GM12865 (cell line): ENCODE measurements around the gene ELFN2.

Experiments used
- DNase-seq: peaks from one replicate; pipeline ENCODE4 v3.0.0; 2010; ENCODE audit warnings: low read depth
- H3K4me3 ChIP-seq: 2 replicates; pipeline ENCODE4 v1.5.1; 2011; ENCODE audit warnings: mild to moderate bottlenecking, low read depth, low read length, control low read depth
- TF ChIP-seq, protein P1 (sequence below): IDR thresholded peaks from 2 replicates; pipeline ENCODE4 v1.5.1; 2011; ENCODE audit warnings: low read length, control low read depth, low read depth, inconsistent platforms; ENCODE audit not compliant: insufficient read depth; ENCODE audit errors: missing control alignments

Gene ELFN2

DNA sequence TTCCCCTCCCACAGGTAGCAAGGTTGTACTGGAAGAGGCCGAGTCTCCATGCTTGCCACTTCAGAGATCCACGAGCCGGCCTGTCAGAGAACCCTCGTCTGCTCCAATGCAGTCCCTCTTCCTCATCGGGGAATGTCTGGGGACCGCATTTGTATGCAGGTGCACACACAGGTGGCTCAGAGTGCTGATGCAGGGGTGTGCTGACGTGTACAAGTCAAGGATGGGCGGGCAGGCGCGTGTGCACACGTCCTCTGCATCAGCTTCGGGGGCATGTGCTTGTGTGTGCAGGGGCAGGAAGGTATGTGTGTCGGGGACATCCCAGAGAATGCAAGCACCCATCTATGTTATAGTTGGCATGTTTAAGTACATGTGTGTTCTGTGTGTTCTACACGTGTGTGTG, 49.4 kb downstream of the ELFN2 start:
- DNase-seq: no peak
- no peak overlapping the region for H3K4me3 ChIP-seq
- TF ChIP-seq, protein P1, sequence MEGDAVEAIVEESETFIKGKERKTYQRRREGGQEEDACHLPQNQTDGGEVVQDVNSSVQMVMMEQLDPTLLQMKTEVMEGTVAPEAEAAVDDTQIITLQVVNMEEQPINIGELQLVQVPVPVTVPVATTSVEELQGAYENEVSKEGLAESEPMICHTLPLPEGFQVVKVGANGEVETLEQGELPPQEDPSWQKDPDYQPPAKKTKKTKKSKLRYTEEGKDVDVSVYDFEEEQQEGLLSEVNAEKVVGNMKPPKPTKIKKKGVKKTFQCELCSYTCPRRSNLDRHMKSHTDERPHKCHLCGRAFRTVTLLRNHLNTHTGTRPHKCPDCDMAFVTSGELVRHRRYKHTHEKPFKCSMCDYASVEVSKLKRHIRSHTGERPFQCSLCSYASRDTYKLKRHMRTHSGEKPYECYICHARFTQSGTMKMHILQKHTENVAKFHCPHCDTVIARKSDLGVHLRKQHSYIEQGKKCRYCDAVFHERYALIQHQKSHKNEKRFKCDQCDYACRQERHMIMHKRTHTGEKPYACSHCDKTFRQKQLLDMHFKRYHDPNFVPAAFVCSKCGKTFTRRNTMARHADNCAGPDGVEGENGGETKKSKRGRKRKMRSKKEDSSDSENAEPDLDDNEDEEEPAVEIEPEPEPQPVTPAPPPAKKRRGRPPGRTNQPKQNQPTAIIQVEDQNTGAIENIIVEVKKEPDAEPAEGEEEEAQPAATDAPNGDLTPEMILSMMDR: no peak

DNA sequence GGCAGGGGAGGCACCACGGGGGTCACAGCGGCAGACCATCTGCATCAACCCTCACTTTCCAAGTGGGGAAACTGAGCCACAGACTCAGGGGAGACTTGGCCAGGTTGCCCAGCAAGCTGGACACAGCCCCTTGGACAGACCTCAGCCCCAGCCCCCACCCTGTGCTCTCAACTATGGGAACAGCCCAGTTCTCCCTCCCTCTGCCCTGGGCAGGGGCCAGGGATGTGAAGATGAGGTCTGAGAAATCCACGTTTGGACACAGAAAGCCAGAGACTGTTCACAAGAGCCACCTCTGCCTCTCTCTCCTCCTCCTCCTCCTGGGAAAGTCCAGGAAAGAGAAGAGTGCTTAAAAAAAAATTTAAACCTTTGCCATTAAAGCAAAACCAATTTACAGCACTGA, 50.1 kb downstream of the ELFN2 start:
- TF ChIP-seq, protein P1: no peak
- no peak for DNase-seq
- no peak overlapping the region for H3K4me3 ChIP-seq

DNA sequence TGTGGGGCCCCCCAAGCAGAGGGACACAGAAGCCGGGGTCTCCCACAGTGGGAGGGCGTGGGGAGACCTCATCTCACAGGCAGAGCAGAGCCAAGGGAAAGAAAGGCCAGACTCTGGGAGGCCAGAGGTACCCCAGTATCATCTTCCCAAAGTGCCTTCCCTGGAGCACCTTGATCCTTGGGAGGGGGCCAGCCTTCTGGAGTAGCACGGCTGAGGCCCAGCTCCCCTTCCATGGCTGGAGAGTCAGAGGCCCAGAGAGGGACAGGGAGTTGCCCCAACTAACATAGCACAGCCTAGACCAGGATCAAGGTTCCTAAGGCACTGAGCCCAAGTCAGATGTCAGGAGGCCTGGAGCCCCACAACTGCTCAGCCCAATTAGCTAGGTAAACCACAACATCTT, 50.6 kb downstream of the ELFN2 start:
- TF ChIP-seq, protein P1: no peak
- no peak for DNase-seq
- no peak overlapping the region for H3K4me3 ChIP-seq

DNA sequence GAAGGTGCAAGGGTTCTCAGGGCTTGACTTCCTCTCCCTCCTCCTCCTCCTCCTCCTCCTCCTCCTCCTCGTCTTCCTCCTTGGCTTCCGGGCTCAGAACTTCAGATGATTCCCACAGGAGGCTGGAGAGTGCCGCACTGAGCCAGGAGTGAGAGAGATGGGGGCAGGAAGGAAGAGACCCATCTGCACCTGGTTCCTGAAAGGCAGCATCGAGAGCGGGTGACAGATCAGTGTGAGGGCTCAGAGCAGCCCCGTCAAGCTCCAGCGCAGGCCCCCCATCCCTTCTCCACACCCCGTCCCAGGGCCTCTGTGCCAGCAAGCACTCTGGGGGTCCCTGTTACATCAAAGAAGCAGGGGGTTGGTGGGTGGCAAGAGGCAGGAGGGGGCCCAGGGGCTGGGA, 51.5 kb downstream of the ELFN2 start:
- no peak for DNase-seq
- no peak overlapping the region for H3K4me3 ChIP-seq
- TF ChIP-seq, protein P1: no peak

DNA sequence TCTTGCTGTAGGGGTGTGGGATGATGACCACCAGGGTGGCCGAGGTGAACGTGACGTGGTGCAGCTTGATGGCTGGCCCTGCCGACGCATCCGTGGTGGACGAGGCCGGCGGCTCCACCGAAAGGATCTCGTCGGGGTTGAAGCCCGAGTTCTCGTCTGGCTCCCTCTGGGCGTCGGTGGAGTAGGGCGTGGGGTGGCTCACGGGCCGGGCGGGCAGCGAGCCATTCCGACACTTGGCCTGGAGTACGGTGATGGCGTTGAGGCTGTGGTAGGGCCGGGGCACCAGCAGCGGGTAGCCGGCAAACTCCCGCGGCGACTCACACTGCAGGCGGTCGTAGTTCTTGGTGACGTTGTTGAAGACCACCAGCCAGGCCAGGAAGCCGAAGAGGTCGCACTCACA, 52.7 kb downstream of the ELFN2 start:
- TF ChIP-seq, protein P1: no peak
- no peak for DNase-seq
- no peak overlapping the region for H3K4me3 ChIP-seq

DNA sequence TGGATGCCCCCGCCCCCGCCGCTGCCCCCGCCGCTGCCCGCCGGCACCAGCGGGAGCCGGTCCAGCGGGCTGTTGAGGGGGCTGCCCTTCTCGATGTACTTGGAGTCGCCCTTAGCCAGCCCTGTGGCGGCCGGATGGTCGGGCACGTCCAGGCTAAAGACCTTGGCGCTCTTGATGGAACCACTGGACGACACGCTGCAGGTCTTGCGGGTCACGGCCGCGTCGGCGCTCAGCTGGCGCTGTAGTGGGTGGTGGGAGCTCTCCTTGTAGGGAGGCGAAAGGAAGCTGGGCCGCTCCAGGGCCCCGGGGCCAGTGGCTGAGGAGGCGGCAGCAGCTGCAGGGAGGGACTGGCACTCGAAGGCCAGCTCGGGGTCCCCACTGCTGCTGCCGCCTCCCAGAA, 53.8 kb downstream of the ELFN2 start:
- no peak for DNase-seq
- TF ChIP-seq, protein P1: no peak
- H3K4me3 ChIP-seq: no peak overlapping the region

DNA sequence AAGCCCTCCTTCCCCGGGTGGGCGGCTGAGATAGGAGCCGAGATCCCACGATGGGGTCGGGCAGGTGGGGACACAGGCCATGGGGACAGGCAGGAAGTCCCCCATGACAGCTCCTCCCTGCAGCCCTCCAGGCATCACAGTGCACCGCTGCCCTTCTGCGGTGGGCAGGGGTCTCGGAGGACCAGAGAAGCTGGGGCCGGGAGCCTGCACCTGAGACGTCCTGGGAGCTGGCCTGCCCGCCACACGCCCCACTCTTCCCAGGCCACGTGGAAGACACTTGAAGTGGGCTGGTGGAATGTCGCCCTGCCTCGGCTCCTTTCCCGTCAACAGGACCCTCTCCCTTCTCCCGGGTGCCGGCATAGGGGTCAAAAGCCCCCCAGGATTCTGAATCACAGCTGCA, 55.4 kb downstream of the ELFN2 start:
- TF ChIP-seq, protein P1: no peak
- H3K4me3 ChIP-seq: no peak overlapping the region
- no peak for DNase-seq
